HG03432 (cell line): ENCODE data around the gene IFIT2.
"Not testable (repeated sequence)": the region's sequence is repeated elsewhere in the genome, so short reads cannot be mapped to it uniquely, and the experiment has no call there.

Experiments used
- ATAC-seq: cut with Tn5 transposase; IDR thresholded peaks from one replicate; pipeline ENCODE4 v1.9.1; 2021; ENCODE audit warnings: mild to moderate bottlenecking, moderate library complexity; ENCODE audit not compliant: unreplicated experiment

IFIT2 gene, protein sequence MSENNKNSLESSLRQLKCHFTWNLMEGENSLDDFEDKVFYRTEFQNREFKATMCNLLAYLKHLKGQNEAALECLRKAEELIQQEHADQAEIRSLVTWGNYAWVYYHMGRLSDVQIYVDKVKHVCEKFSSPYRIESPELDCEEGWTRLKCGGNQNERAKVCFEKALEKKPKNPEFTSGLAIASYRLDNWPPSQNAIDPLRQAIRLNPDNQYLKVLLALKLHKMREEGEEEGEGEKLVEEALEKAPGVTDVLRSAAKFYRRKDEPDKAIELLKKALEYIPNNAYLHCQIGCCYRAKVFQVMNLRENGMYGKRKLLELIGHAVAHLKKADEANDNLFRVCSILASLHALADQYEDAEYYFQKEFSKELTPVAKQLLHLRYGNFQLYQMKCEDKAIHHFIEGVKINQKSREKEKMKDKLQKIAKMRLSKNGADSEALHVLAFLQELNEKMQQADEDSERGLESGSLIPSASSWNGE

DNA sequence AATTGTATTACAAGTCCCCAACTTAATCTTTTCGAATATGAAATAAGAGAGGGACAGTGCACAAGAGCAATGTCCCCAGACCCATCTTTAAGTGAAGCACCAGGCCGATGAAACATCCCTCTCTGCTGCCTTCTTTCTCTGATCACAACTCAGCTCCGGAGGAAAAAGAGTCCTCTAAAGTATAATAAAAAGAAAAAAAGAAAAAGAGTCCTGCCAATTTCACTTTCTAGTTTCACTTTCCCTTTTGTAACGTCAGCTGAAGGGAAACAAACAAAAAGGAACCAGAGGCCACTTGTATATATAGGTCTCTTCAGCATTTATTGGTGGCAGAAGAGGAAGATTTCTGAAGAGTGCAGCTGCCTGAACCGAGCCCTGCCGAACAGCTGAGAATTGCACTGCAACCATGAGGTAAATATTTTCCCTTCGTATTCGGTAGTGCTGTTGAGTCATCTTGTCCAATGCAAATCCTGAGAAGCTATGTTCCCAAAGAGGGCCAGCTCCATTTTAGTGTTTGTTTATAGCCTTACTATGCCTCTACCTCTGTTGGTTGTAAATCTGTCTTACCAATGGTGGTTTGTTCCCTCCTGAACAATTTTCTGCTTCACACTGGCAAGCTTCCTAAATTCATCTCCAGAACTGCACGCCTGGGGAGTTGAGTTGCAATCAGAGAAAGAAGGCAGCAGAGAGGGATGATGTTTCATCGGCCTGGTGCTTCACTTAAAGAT is at the start of gene IFIT2:
Gene IFIT2 (plus strand): TSS at position 326 of the 725 bp plus-strand sequence. CDS start 78 bp downstream, at position 404.
- peak; percentile 85 for ATAC-seq

DNA sequence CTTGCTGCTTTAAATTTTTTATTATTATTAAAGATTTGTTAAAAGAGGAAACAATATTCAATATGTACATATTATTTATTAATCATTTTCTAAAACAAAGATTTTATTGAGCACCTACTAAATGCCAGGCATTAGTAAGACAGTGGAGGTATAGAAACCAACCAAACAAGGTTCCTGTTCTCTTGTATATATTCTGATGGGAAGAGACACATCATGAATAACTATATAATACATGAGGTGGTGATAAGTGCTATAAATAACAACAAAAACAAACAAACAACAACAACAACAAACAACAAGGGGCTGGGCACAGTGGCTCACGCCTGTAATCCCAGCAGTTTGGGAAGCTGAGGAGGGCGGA is 49.6 kb upstream of the IFIT2 start:
- ATAC-seq: no peak

DNA sequence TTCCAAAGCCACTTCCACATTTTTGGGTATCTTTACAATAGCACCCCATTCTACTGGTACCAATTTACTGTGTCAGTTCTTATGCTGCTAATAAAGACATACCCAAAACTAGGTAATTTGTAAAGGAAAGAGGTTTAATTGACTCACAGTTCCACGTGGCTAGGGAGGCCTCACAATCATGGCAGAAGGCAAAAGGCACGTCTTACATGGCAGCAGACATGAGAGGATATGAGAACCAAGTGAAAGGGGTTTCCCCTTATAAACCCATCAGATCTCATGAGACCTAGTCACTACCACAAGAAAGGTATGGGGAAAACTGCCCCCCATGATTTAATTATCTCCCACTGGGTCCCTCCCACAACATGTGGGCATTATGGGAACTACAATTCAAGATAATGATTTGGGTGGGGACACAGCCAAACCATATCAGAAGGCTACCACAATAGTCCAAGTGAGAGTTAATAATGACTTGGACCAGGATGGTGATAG is 46.7 kb upstream of the IFIT2 start:
- not testable (repeated sequence) for ATAC-seq

DNA sequence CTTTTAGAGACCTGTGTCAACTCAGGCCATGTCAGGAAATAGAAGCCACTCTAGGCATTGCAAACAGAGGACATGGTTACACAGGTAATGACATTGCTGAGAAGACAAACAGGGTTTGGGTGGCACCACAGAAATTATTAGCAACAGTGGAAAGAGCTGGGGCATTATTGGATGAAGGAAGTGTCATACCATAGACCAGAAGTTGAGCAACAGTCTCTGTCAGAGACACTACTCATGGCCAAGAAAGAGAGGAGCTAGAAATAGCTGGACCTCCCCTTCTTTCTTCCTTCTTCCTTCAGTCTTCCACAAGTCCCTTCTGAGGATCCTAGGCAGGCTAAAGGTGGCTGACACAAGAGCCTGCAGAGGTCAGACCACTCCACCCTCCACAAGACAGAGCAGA is 46.1 kb upstream of the IFIT2 start:
- ATAC-seq: no peak

DNA sequence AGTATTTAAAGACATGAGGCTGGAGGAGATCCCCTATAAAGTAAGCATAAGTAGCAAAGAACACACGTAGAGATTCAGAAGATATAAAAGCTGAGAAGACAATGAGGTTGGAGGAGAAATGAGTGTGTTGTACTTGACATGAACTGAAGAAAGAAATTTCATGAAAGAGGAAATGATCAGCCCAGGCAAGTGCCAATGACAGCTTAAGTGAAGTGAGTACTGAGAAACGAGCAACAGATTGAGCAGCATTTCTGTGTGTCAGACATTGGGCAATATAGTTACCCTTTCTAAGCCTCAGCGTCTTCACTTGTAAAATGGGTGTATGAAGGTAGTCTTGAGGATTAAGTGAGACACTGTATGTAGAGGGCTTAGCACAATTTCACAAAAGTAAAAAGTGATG is 45.5 kb upstream of the IFIT2 start:
- no peak for ATAC-seq

DNA sequence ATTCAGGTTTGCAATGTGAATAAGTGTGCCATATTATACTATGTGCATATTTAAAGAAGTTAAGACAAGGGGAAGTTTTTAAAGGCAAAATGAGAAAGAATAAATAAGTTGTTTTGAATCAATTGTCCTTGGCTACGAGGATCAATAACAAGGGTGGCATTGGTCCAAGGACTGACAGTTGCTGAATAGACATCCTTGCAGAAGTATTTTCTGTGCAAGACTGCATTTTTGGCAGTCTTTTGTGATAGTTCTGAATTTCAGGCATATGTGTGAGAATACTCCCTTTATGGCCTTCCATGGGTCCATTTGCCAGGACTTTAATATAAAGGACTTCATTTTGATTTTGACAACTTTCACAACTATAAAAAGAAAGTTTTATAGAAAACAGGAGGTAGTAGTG is 44.9 kb upstream of the IFIT2 start:
- no peak for ATAC-seq

DNA sequence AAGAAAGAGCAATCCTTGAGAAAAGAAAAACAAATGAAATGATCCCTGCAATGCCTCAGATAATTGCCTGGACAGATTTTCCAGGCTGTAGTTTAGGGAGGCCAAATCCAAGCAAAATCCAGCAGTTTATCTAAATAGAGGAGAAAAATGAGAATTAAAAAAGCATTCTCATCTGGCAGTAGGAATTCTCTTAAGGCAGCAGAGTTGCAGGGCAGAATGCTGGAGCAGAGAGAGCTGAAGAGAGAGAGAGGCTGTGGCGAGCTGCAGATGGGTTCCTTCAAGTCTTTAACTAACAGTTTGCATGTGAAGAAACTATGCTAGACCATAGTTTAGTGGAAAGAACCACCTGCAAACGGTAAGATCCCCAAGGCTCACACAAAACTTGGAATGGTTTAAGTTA is 44.3 kb upstream of the IFIT2 start:
- ATAC-seq: no peak

DNA sequence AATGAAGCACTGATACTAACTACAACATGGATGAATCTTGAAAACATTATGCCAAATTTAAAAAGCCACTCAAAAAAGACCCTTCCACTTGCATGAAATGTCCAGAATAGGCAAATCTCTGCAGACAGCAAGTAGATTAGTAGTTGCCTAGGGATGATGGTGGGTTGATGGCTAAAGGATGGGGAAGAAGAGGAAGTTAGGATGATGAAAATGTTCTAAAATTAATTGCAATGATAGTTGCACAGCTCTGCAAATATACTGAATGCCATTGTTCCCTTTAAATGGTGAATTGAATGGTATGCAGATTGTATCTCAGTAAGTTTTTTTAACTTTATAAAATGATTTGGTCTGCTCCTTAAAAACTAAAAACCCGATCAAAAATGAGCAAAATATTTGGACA is 43.0 kb upstream of the IFIT2 start:
- ATAC-seq: no peak

DNA sequence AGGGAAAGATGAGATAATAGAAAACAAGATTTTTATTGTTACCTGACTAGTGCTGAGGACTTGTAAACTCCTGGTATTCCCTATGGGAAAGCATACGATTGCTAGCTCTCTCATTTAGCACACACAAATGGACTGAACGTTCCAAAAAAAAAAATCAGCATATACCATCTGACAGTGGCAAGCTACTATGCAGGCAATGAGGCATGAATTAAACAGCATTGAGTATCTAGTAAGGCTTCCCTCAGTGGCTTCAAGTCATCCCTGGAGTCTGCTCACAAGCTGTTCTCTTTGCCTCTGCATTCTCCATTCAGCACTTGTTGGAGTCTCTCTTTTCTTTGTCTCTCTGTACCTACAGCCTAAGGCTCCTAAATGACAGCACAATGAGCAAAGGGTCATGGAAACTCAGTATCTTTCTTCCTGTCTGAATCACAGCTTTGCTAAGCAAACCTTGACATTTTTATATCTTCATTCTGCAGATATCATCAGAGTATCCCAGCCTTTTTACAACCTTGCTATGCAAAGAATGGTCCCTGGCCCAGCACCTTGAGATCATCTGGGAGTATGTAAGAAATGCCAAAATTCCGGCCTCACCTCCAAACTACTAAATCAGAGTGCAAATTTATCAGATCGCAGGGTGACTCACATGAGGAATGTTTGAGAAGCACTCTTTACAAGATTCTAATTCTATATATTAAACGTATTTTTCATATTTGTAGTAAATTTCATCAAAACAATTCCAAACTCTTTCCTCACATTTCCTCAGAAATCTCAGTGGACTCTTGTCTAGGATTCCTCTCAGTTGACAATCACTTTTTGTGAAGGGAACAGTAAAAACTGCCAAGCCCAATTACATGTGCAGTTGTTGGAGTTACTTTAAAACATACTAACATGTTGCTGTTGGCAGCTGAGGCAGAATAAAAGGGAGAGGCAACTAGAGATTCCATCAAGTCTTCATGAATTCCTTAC is 39.5 kb upstream of the IFIT2 start:
- ATAC-seq: no peak

DNA sequence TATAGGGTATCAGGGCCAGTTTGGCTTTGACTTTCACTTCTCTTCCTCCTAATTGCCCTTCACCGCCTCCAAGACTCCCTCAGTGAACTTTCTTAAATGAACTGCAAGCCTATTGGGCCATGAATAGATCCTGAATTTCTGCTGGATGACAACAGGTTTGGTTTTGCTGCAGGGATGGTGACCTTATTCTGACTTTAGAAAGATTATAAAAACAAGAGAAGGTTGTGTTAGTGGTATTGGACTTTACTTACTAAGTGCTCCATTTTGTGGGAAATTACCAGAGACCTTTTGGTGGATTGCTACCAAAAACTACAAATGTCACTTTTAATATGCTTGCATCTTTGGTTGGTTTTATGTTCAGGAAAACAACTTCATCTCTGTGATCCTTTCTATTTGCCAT is 38.8 kb upstream of the IFIT2 start:
- no peak for ATAC-seq

DNA sequence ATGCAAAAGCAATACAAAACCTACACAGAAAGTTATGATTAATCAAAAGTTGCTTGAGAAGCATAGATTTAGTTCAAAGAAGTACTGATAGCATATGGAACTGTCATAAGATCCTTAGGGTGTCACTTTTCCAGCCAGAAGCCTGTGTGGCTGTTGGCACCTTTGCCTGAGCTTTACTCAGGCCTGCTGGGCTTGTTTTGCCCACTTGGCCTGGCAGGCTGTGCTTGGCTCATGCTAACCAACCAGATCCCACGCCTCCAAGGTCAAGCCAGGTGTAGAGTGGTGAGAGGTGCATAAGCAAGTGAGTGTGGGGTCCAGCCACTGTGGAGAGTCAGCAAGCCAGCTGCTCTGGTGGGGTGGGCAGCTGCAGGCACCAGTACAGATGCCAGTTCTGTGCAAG is 38.3 kb upstream of the IFIT2 start:
- ATAC-seq: no peak

DNA sequence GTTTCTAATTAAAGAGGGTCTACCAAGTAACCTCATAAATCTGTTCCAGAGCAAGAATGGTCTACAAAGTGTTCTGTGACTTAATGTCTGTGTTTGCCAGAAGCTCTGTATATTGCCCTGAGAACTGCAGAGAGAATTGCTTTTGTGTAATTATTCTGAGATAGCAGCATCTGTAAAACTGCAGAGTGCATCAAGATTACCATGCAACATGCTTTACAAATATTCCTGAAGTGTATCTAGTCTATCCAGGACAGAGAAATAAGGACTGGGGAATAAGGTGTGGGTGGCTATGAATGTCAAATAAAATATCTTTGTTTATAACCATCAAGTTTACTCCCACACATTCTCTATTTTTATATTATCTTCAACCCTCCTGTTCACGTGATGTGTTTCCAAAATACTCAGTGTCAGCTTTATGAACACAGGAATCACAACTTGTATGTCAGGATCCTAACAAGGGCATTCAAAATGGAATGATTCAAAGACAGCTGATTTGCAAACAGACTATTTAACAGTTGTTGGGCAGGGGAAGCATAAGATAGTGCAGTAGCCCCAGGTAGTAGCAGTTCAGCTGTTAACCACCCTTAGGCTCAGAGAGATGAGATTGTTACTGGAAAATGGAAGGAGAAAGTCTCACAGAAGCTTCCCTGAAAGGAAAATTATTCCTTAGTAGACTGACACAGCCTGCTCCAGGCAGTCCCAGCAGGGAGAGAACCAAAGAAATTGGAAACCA is 35.0 kb upstream of the IFIT2 start:
- ATAC-seq: no peak

DNA sequence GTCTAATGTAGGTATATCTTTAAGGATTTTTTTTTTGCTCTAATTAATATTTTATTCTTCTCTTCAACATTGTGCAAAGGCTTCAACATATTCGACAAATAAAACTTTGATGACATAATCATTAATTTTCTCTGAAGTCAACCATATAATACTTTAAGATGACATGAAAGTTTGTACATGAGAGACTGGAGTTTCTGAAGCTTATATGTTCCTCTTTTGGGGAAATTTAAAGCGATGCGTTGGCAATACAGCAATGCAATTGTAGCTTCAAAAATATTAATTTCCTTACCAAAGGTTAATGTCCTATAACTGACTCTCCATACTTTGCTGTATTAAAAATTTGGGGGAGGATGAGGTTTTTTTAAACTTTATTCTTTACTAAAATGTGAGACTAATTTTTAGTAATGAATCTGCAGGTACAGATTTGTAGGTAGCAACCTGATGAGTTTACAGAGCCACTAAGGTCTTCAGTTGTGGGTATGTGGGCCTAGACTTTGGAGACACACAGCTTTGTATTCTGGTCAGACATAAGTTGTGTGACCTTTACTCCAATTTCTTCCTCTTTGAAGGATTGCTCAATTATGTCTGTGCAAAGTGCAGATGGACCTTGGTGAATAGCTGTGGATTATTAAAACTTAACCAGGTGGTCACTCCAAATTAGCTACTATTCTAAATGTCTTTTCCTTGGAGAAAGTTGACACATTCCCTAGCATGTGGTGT is 32.3 kb upstream of the IFIT2 start:
- no peak for ATAC-seq

DNA sequence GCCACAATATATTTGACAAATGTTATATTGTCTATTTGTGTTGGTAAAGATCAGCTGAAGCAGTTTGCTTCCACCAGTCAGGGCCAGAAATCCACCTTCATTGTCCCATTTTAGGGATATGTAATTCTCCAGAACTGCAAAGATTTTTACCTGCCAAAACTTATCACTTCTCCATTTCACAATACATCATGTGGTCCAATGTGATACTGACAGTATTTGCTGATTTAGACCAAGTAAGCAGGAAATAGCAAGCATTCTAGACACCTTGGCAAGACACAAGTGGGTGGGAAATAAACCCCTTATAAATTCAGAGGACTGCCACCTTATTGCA is 31.7 kb upstream of the IFIT2 start:
- no peak for ATAC-seq

DNA sequence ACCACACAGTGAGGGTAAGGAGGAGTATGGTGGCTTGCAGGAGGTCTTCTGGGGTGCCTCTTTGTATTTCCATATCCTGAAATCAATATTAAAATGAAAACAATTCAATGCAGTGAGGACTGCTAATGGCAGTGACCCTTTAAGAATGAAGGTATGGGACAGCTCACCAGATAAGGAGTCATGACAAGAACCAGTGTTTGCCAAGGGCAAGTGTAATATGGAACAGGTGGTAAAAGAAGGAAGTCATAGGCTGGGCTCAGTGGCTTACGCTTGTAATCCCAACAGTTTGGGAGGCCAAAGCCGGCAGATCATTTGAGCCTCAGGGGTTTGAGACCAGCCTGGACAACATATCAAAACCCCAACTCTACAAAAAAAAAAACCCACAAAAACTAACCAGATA is 30.3 kb upstream of the IFIT2 start:
- ATAC-seq: no peak

DNA sequence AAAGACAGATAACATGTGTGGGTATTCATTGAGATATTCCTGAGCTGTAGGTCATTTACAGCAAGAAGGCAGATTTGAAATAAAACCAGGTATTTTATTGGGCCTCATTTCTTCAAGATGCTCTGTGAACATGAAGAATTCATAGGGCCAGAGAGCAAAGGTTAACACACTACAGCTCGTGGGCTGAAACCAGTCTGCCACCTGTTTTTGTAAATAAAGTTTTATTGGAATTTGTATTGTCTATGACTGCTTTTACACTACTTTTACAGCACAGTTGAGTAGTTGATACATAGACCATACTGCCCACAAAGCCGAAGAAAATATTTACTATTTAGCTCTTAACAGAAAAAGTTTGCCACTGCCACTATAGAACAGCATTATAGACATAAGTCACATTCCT is 28.2 kb upstream of the IFIT2 start:
- ATAC-seq: no peak

DNA sequence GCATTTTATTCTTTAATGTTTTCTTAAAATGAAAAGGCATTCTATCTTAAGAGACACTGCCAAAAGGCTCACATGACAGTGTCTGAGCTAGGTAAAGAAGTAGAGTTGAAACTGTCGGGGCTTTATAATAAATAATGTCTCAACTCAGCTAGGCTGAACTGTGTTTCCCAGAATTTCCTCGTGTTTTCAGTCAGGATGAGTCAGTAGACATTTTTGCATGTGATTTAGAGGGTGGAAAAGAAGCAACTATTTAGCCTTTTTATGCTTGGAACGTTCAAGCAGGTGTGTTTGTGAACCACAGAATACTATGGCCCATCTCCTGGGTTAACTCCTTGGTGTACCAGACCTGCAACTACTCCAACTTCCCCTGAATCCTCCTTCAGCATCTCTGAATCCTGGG is 26.9 kb upstream of the IFIT2 start:
- ATAC-seq: no peak

DNA sequence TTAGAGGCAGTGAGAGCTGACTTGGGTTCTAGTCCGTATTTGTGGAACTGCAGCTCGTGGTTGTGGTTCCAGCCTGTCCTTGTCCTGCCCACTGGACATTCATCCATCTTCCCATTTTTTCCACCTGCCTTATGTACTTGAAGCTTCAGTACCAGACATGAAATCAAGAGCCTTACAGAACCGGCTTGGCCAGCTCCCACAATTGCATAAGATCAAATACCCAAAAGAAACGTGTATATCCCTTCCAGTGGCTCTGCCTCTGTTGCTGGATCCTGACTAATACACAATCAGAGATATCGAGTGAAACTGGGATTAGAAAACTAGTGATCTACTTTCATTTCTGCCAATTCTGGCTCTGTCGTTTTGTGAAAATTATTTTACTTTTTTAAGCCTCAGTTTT is 26.5 kb upstream of the IFIT2 start:
- no peak for ATAC-seq

DNA sequence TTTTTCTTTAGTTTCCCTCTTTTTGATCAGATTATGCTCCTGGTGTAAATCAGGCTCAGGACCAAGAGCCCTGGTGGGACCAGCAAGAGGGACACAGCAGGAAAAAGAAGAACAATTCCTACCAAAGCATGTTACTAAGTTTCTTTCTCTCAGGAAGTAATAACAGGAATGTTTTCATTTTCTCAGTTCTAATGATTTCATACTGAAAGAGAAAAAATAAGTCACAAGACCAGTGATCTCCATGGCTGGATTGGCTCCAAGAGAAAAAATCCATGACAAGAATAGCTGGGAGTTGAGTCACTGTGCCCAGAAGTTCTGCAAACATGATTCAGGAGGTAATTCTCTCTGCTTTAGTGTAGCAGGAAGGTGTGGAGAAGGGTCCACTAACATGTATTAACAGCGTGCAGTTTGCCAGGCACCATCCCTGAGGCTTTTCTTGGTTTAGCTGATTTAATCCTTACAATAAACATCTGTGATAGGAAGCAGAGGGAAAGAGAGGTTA is 23.8 kb upstream of the IFIT2 start:
- ATAC-seq: no peak
